RWPE1 (cell line): Measurements from ENCODE around the gene ALDH1B1.
A peak's percentile ranks its signal among the peaks of the same experiment; 100 is the strongest.

ENCODE experiments used
- CTCF ChIA-PET: fragments of 350-600 bp; sonication (Branson Sonifier 250); formaldehyde crosslinking; extraction: SDS; loops from one replicate; lab custom pipeline; 2021; lab: Yijun Ruan, JAX
- POLR2A ChIA-PET: fragments of 400-600 bp; formaldehyde crosslinking; extraction: SDS; loops from one replicate; lab custom pipeline; 2020; ENCODE audit warnings: antibody characterized with exemption; ENCODE audit not compliant: low non-redundant PET; lab: Yijun Ruan, JAX
- DNase-seq: peaks from one replicate; pipeline ENCODE4 v3.0.0; 2012; ENCODE audit warnings: low spot score
- H3K27ac ChIP-seq: fragments of 450-650 bp; 2 replicates; pipeline ENCODE4 v1.5.1; 2017
- TF ChIP-seq, protein P1 (sequence below): fragments of 450-650 bp; conservative IDR thresholded peaks from 2 replicates; pipeline ENCODE4 v1.5.1; 2017; ENCODE audit warnings: low read depth, mild to moderate bottlenecking

ALDH1B1 gene

DNA sequence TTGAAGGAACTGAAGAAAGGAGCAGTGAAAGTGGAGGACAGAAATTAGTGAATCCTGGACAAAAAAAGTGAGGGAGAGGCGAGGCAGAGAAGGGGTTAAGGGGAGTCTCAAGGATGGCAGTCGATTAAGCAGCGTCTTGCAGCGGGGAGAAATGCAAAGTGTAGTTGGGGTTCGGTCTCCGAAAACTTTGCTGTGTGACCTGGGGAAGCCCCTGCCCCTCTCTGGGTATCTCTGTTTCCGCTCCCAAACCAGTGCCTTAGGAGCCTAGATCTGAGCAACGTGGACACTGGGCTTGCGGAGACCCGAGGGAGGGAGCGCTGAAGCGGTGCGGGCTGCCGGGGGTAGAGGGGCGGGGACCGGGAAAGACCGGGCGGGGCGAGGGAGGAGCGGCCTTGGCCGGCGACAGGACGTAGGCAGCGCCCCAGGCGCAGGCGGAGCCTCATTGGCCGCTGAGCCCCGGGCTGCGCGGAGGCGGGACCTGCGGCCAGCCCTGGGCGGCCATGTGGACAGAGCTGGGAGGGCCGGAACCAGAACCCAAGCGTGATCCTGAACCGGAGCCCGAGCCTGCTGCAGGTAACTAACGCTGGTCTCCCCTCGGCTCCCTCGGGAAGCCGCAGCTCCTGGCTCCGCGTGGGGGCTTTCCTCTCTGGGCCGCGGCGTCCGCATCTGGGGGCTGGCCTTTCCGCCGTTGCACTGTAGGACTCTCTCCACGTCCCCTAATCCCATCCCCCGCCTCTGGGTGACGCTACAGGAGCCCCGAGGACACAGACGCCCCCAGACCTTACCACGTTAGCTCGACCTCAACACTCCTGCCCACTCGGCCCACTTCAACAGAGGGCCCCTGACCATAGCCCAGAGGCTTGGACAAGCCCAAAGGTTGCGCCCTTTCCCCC, at the start of gene ALDH1B1:
ALDH1B1 (plus strand) TSS at position 468 of the 893 bp plus-strand sequence. CDS start 3,047 bp downstream, outside the sequence.
- TF ChIP-seq, protein P1, sequence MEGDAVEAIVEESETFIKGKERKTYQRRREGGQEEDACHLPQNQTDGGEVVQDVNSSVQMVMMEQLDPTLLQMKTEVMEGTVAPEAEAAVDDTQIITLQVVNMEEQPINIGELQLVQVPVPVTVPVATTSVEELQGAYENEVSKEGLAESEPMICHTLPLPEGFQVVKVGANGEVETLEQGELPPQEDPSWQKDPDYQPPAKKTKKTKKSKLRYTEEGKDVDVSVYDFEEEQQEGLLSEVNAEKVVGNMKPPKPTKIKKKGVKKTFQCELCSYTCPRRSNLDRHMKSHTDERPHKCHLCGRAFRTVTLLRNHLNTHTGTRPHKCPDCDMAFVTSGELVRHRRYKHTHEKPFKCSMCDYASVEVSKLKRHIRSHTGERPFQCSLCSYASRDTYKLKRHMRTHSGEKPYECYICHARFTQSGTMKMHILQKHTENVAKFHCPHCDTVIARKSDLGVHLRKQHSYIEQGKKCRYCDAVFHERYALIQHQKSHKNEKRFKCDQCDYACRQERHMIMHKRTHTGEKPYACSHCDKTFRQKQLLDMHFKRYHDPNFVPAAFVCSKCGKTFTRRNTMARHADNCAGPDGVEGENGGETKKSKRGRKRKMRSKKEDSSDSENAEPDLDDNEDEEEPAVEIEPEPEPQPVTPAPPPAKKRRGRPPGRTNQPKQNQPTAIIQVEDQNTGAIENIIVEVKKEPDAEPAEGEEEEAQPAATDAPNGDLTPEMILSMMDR = no peak; the same call in 1 of the 2 replicates
- H3K27ac ChIP-seq = peak within 1 kb of the TSS; percentile 71
- peak; percentile 96 for DNase-seq
- ChIA-PET CTCF (interaction anchor here (1.0 kb wide), 1 partner anchor 76 kb away, joined by 5 read pairs; no protein-coding TSS in a partner anchor), POLR2A (no interaction called here)

DNA sequence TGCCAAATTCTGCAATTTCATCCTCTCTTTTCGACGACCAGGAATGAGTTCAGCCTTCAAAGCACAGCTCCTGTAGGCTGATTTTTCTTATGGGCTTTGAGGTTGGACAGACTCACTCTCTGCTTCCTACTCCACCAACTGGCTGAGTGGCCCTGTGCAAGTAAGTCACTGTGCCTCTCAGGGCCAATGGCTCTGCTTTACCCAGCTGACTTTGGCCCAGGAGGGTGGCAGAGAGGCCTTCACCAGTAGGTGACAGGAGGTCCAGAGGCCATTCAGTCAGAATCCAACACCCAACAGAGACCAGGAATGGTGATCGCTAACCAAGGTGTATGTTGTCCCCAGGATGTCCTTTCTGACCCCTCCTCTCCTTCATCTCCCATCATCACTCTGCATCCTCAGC, 49.5 kb upstream of the ALDH1B1 start:
- ChIA-PET POLR2A (no interaction called here), CTCF (no interaction called here)
- DNase-seq = no peak
- no peak overlapping the region for H3K27ac ChIP-seq
- TF ChIP-seq, protein P1 = no peak

DNA sequence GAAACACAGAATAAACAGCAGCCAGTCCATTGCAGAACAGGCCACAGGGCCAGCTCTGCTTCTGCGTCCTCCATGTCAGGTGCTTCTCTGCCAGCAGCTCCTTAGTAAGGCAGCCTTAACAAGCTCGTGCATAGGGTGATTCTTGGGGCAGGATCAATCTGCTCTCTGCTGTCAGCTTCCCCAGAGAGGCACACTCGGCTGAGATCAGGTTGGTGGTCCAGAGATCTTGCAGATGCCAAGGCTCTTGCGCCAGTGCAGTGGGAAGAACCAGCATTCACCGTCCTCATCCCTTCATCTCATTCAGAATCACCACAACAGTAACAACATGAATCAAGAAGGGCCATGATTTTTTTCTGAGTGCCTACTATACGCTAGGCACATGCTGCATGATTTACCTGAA, 49.0 kb upstream of the ALDH1B1 start:
- H3K27ac ChIP-seq = no peak overlapping the region
- CTCF ChIA-PET = no interaction called here
- POLR2A ChIA-PET = no interaction called here

DNA sequence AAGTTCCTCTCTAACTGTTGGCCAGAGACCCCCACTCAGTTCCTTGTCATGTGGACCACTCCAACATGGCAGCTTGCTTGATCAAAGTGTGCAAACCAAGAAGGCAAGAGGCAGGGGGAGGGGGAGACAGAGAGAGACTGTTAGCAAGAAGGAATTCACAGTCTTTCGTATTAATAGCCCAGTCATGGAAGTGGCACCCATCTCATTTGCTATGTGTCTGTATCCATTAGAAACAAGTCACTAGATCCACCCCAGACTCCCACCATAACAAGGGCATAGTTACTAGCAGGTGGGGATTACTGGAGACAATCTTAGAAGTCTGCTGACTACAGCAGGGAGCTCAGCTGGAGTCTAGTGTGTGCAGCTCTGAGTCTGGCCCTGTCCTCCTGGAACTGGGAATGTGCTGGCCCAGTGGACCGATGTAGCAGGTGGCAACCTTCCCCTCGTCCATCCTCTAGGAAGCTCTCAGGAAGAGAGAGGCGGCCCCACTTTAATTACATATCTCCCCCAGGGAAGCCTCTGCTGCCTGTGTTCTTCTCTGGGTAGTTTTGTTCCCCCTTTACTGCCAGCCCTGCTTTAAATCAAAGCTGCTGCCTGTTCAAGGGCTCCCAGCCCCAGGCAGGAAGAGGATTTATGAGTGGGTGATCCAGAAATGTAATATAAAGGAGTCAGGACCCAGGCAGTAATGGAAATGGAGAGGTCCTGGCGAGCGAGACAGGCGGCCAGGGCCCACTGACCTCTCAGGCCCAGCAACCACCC, 47.8 kb upstream of the ALDH1B1 start:
- CTCF ChIA-PET = interaction anchor here (0.5 to 1.2 kb wide), 2 partner anchors 10 to 836 kb away, joined by 3 read pairs; no protein-coding TSS in a partner anchor

More for the DNA sequence above, 49.0 kb upstream of the ALDH1B1 start:
- no peak for DNase-seq
- TF ChIP-seq, protein P1 = no peak

DNA sequence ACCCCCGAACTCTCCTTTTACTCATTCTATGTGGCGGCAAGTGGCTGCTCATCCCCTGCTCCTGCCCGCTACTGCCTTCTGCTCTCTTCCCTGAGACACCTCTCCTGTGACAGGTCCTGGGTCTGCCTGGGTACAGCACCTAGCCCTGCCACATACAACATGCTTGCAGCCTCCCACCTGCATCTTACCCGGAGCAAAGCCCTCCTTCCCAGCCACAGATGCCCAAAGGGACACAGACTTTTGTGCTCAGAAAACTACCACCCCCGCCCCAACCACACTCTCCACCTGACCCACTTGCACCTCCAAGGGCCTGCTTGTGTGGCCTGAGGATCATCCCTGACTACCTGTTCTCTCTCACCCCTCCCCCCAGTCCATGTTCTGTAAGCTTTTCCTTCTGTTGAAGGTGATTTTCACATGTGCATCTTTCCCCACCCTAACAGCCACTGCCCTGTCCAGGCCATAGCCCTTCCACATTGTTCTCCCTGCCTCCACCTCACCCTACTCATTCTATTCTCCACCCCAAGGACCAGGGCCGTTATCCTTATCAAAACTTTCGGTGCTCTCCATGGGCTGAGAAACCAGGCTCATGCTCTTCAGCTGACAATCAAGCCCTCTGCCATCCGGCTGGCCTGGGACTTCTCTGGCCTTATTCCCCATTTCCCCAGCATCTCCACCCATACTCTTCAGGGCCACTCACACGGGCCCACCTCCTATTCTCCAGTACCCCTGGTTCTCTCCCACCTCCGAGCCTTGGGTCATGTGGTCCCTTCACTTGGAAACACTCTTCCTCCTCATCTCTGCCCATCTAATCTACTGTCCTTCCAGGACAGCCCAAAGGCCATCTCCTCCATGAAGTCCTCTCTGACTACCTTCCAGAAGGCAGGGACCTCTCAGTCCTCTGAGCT, 46.4 kb upstream of the ALDH1B1 start:
- ChIA-PET CTCF (interaction anchor here (0.5 to 0.7 kb wide), 2 partner anchors 13 to 462 kb away, joined by 3 read pairs; no protein-coding TSS in a partner anchor), POLR2A (no interaction called here)
- H3K27ac ChIP-seq = no peak overlapping the region
- no peak for DNase-seq
- TF ChIP-seq, protein P1 = no peak

More for the DNA sequence above, 47.8 kb upstream of the ALDH1B1 start:
- TF ChIP-seq, protein P1 = no peak
- POLR2A ChIA-PET = no interaction called here
- no peak overlapping the region for H3K27ac ChIP-seq
- no peak for DNase-seq
